Measurements from ENCODE around the gene JDP2. TPM values are rescaled to one million over a fixed set of nuclear protein-coding genes. Genes with fewer than 3 reads are reported as not detected.

Gene JDP2
- total RNA-seq, 1 experiment from 2014 or later = 22.8 TPM

- Histone ChIP-seq H4K20me1 (ENCODE audit: control insufficient read depth, insufficient read depth, insufficient read length) (no peaks in the 10 kb centered on the region), H3K9ac (ENCODE audit: extremely low read depth, insufficient read length, low read length) (no peak overlapping the region), H3K4me2 (ENCODE audit: insufficient read depth, insufficient read length, low read length) (no peak overlapping the region), H2AK5ac (ENCODE audit: insufficient read length, low read length) (no peak overlapping the region), H2BK20ac (ENCODE audit: low read depth, low read length, poor library complexity, severe bottlenecking) (no peak overlapping the region), H4K5ac (ENCODE audit: insufficient read length, low read depth, low read length) (no peak overlapping the region), H4K91ac (ENCODE audit: insufficient read length, low read depth, low read length) (no peak overlapping the region), H2BK15ac (ENCODE audit: low read depth, low read length) (no peak overlapping the region), H4K8ac (replicated peaks; ENCODE audit: insufficient read length, low read depth, low read length) (no peak overlapping the region), H3K4ac (ENCODE audit: low read depth, low read length) (no peak overlapping the region), H3K4me1 (ENCODE audit: insufficient read depth, low read length) (peaks cover 3% of the 10 kb centered on the region; the same call in 1 of the 2 replicates), H2BK5ac (ENCODE audit: insufficient read length, low read length) (no peak overlapping the region), H3K14ac (ENCODE audit: insufficient read depth, low read length) (no peak overlapping the region), H3K79me1 (ENCODE audit: insufficient read depth, low read depth, low read length, poor library complexity, severe bottlenecking) (no peaks in the 10 kb centered on the region), H3K23me2 (ENCODE audit: insufficient read length, low read depth, low read length, poor library complexity, severe bottlenecking) (no peaks in the 10 kb centered on the region), H2BK120ac (ENCODE audit: low read depth, low read length, poor library complexity, severe bottlenecking) (no peak overlapping the region), H3K79me2 (ENCODE audit: insufficient read depth, low read length) (no peaks in the 10 kb centered on the region), H2BK12ac (ENCODE audit: insufficient read length, low read depth, low read length) (no peak overlapping the region), H3K23ac (ENCODE audit: insufficient read length, low read depth, low read length) (no peak overlapping the region), H3K27me3 (ENCODE audit: insufficient read depth, low read length) (no peaks in the 10 kb centered on the region), H3K18ac (ENCODE audit: insufficient read length, low read depth, low read length) (no peak overlapping the region), H3K9me3 (ENCODE audit: control insufficient read depth, low read depth, low read length) (no peaks in the 10 kb centered on the region), H3T11ph (ENCODE audit: low read length) (no peak overlapping the region), H3K56ac (ENCODE audit: insufficient read length, low read depth, low read length) (no peak overlapping the region), H2AFZ (ENCODE audit: low read length) (no peak overlapping the region), H3K27ac (ENCODE audit: insufficient read length, low read depth, low read length) (no peak overlapping the region)
- Mint-ChIP-seq H3K36me3 (ENCODE audit: insufficient read depth in 1 of 3, low read depth in 3 of 3) (peaks cover 0 to 14% (median 6%) of the 10 kb centered on the region in 3 experiments; a peak in 4 of 7 replicates), H3K9me3 (peaks cover 0 to 6% of the 10 kb centered on the region in 2 experiments; a peak in 2 of 5 replicates), H3K4me3 (no peak overlapping the region), H3K27ac (peak overlapping the region in 2 of 3 experiments; percentile 82 to 93; a peak in 4 of 7 replicates), H3K27me3 (ENCODE audit: low read depth) (no peaks in the 10 kb centered on the region; the same call in 1 of the 2 replicates), H3K4me1 (peaks cover 24 to 40% of the 10 kb centered on the region in 2 experiments)
- no peak for TF ChIP-seq CTCF (conservative IDR thresholded peaks at IDR 0.05)
- DNase-seq = peak; percentile 54
- WGBS (ENCODE audit: extremely low coverage, insufficient read length, low lambda C conversion rate) = no CpG with 5 or more reads among the region's 11 CpGs
Observed at GRCh38 chr14:75476274-75476995, 48.6 kb downstream of the JDP2 start.
